GM18951 (cell line): ENCODE data around the gene KRT6A.

ENCODE experiments used
- POLR2A ChIP-seq: IDR thresholded peaks from 4 replicates; pipeline ENCODE4 v1.6.1; 2011; ENCODE audit warnings: mild to moderate bottlenecking; ENCODE audit not compliant: insufficient read length, insufficient read depth; ENCODE audit errors: extremely low read depth
- in situ Hi-C: fragments of 300-500 bp; cut with MboI; formaldehyde crosslinking; loops from one replicate; pipeline ENCODE4 v1.12.0; 2022; ENCODE audit warnings: low sequenced_read_pairs, mixed read lengths, inconsistent platforms; ENCODE audit not compliant: unreplicated experiment

The KRT6A gene

GRCh38 chr12:52493172-52493571, at the start of gene KRT6A:
Gene KRT6A (minus strand): TSS chr12:52493257. CDS start chr12:52493188, 69 bp downstream.
- in situ Hi-C loops = no loop called here
- no peak for TF ChIP-seq POLR2A

DNA sequence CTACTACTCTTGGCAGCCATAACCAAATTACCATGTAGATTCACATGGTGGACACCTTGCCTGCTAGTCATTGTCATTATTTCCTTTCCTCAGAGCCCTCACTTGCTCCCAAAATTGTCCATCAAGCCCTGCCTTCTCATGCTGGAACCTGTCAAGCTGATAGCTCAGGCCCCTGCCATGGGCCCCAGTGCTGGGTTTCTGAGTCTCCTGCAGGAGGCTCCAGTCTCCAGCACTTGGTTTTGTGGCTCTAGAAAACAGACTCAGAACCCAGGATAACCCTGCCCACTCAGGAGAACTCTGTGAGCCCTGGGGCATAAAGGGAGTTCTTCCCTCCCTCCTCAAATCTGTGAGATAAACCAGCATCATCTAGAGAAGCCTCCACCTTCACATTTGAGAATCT, 49.1 kb upstream of the KRT6A start:
- no peak for TF ChIP-seq POLR2A
- in situ Hi-C loops = no loop called here

DNA sequence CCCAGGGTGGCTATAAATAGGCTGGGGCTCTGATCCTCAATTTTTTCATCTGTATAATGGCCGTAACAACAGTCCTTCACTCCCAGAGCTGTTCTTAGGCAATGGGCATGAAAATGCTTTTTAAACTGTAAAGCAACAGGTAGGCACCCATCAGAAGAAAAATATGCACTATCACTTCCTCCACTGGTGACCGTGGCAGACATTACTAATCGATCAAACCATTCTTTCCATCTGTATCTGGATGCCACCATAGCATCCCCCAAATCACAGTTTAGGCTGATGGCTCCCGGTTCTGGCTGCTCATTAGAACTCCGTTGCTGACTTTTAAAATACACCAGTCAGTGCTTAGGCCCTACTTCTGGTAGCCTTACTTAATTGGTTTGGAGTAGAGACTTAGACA, 48.7 kb upstream of the KRT6A start:
- in situ Hi-C loops = no loop called here
- TF ChIP-seq POLR2A = no peak

DNA sequence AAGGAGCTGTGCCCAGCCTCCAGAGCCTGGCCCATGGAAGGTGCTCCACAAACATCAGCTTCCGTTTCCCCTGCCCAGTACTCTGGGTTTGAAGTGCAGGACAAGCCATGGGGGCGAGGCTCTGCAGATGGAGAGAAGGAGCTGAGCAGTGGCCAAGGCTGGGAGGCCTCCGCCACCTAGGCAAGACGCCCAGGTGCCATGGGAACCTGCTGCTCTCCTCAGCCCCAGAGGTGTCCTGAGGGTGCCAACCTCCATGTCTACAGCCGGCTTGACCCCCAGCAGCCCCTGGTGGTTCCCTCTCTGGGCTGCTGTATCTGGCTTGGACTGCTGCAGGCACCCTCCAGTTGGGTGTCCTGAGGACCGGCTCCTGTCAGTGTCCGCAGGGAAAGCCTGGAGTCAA, 47.5 kb upstream of the KRT6A start:
- no peak for TF ChIP-seq POLR2A
- in situ Hi-C loops = no loop called here

GRCh38 chr12:52539821-52540173, 46.7 kb upstream of the KRT6A start:
- in situ Hi-C loops = no loop called here
- TF ChIP-seq POLR2A = no peak

DNA sequence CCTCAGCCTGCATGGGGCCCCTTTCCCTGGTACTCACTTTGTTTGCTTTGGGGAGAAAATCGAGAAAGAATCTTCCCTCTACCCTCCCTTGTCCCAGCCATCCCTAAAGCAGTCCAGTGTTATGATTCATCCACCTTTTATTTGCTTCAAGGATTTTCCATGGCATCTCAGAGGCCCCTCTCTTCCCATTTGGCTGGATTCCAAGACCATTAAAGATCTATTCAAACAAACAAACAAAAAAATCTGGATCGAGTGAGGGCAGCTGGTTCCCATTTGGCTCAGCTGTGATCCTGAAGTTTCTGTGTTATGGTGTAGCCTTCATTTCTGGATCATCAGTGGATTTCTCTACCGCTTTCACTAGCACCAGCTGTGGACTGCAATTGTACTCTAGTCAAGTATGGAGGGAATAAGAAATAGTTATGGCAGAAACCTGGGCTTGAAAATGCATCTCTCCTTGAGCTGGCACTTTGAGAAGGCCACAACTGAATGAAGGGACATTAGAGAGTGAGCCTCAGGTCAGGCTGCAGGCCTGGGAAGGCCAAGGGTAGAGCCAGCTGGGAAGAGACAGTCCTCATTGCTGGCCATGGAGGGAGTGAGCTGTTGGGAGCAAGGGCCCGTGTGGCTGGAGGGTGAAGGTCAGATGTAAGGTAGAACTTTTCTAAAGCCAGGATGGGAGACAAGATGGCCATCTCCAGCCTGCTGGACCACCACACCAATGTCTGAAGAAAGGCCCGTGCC, 46.2 kb upstream of the KRT6A start:
- in situ Hi-C loops = no loop called here
- TF ChIP-seq POLR2A = no peak

DNA sequence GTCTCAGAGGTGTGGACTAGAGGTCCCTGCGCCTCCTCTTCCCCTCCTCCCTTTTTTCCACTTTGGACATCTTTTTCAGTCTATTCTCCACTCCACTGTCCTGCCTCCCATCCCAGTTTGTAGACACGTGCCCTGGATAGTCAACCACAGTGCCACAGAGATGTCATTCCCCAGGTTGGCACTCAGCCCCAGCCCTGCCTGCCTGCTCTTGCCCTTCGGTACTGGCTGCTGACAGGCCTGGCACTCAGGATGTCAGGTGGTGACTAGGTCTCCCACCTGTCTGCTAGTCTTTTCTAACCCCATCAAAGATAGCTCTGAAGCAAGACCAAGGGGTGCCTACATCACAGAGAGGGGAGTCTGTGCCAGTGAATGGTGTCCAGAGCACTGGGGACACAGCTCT, 44.0 kb upstream of the KRT6A start:
- in situ Hi-C loops = no loop called here

DNA sequence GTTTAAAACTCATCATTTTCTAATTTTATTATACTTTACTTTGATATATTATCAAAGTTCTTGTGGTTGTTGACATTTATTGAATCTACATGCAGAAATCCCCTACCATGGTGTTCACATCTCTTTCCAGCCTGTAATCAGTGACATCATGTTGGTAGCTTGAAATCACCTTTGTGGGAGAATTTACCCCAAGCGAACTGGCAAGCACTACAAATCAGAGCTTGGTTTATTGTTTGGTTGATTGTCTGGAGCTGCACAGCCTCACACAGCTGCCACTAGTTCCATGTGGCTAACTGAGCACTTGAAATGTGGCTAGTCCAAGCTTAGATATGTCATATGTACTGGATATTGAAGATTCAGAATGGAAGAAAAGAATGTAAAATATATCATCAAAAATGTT, 42.5 kb upstream of the KRT6A start:
- TF ChIP-seq POLR2A = no peak
- in situ Hi-C loops = no loop called here

More for the DNA sequence above, 44.0 kb upstream of the KRT6A start:
- no peak for TF ChIP-seq POLR2A

DNA sequence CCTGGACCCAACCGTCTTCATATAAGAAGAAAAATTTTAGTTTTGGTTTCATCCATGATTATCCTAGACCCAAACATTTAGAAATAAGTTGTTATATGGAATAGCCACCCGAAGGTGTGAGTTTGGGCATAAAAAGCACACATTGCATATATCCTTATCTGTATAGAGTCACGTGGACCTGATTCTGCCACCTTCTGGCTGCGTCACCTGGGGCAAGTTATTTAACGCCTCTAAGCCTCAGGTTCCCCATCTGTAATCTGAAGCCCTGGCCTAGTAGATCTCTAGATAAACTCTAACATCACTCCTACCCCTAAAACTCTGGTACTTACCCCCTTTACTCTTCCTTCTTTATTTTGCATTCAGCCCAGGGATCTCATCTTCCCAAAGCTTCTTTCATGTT, 41.4 kb upstream of the KRT6A start:
- TF ChIP-seq POLR2A = no peak
- in situ Hi-C loops = no loop called here

DNA sequence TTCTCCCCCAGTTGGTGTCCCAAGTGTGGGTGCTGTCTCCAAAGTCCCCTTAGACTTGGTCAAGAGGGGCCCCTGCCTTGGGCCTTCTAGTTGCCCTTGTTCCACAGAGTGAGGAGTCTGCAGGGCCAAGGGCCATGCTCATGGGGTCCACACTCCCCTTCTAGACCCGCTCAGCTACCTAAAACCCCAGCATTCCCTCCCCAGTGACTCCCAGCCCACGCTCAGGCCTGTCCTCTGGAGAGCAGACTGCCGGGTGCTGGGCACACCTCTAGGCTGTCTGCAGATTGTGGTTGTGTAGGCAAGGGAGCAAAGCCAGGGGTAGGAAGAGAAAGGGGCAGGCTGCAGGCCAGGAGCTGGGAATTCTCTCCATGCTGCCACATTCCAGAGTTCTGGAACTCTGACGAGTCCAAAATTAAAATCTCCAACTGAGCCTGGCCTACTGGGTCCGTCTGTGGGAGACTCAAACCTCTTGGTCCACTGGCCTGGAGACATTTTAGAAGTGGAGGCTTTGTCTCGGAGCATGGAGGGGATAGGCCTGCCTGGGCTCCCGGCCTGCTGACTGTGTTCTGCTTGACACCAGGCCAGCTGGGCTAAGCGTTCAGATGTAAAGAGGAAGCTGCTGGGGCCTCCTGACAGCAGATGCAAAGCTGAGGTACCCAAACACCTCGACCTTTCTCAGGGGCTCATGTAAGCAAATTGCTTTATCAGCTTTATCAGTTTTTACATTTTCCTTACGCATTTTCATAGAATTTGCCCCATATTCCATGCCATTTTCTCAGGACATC, 40.8 kb upstream of the KRT6A start:
- in situ Hi-C loops = no loop called here
- no peak for TF ChIP-seq POLR2A

GRCh38 chr12:52532636-52533035, 39.6 kb upstream of the KRT6A start:
- TF ChIP-seq POLR2A = no peak
- in situ Hi-C loops = no loop called here

GRCh38 chr12:52531566-52532300, 38.7 kb upstream of the KRT6A start:
- no peak for TF ChIP-seq POLR2A
- in situ Hi-C loops = no loop called here

GRCh38 chr12:52530905-52531304, 37.8 kb upstream of the KRT6A start:
- in situ Hi-C loops = no loop called here
- no peak for TF ChIP-seq POLR2A
